ENCODE measurements around the gene MSL1.

GRCh38 chr17:40179923-40180659, 58.3 kb downstream of the MSL1 start:
- TF ChIP-seq LEF1 (IDR thresholded peaks at IDR 0.05; ENCODE audit: borderline replicate concordance) (no peak), TARDBP (IDR thresholded peaks at IDR 0.05) (no peak)

Measured in HEK293T (cell line).